Astrocyte of the spinal cord (primary cell): Measurements from ENCODE around the gene STON1.

Experiments
- DNase-seq: peaks from one replicate; pipeline ENCODE4 v3.0.0; 2011; ENCODE audit warnings: low read depth, low spot score
- H3K4me3 ChIP-seq: 2 replicates; pipeline ENCODE4 v1.5.1; 2011; ENCODE audit warnings: low read depth, mild to moderate bottlenecking, low read length, moderate library complexity
- CTCF ChIP-seq: IDR thresholded peaks from 2 replicates; pipeline ENCODE4 v1.5.1; 2012; ENCODE audit warnings: low read depth, mild to moderate bottlenecking, low read length, inconsistent platforms
- in situ Hi-C: cut with HindIII; loops from 2 replicates; pipeline ENCODE4 v1.10.0; 2017; ENCODE audit warnings: low sequenced_read_pairs

The STON1 gene

GRCh38 chr2:48540237-48540935, 10.4 kb downstream of the STON1 start:
- no peak for DNase-seq
- H3K4me3 ChIP-seq: no peak overlapping the region
- in situ Hi-C loops: no loop called here
- TF ChIP-seq CTCF: no peak

GRCh38 chr2:48541666-48542389, 11.9 kb downstream of the STON1 start:
- in situ Hi-C loops: no loop called here
- H3K4me3 ChIP-seq: no peak overlapping the region
- no peak for TF ChIP-seq CTCF
- no peak for DNase-seq

DNA sequence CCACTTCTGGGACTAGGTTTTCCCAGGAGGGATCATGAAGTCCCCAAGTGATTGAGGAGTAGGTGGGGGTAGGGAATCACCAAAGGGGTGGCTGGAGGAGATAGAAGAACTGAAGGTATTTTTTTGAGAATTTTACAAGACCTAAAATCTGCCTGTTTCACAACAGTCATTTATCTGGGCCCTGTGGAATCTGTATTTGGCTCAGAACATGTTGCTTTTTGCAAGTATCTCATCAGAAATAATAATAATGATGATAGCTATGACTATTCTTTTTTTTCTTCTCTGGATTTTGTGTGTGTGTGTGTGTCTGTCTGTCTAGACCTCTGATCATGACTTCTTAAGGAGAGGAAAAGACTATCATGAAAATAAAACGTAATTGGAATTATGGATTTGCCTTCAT, 13.9 kb downstream of the STON1 start:
- in situ Hi-C loops: no loop called here
- DNase-seq: no peak
- H3K4me3 ChIP-seq: no peak overlapping the region
- TF ChIP-seq CTCF: no peak

GRCh38 chr2:48545244-48545643, 15.3 kb downstream of the STON1 start:
- in situ Hi-C loops: no loop called here
- TF ChIP-seq CTCF: no peak
- DNase-seq: no peak
- H3K4me3 ChIP-seq: no peak overlapping the region

DNA sequence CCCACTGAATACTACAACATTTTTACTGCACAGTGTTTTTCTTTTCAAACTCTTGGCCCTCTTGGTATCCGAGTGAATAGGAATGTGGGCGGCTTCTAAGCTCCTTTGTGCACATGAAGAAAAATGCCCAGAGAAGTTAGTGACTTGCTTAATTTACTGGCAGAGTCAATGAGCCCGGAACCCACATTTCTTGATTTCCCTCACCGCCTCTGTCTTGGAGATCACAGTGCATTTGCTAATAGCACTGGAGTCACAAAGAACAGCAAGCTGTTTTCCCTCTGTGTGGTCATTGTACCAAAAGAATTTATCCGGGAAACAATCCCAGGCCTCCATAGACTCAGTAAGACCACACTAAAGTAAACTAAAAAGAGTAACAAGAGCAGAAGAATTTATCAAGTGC, 18.9 kb downstream of the STON1 start:
- no peak for TF ChIP-seq CTCF
- in situ Hi-C loops: no loop called here
- DNase-seq: peak; percentile 90
- no peak overlapping the region for H3K4me3 ChIP-seq

- no peak for TF ChIP-seq CTCF
- no peak for DNase-seq
- in situ Hi-C loops: no loop called here
- H3K4me3 ChIP-seq: no peak overlapping the region
These were observed 20.0 kb downstream of the STON1 start for GRCh38 chr2:48549972-48550371.
